HepG2 (cell line): Measurements from ENCODE around the gene NPHP1. TPM values are rescaled to one million over a fixed set of nuclear protein-coding genes. Genes with fewer than 3 reads are reported as not detected.

Experiments
- CBX5 ChIP-seq: sonication (generic); formaldehyde crosslinking; IDR thresholded peaks from 2 replicates; pipeline ENCODE4 v1.4.0; 2020; ENCODE audit warnings: missing genetic modification reagents, borderline replicate concordance
- EHMT2 ChIP-seq: fragments of 200-600 bp; sonication (generic); IDR thresholded peaks from 2 replicates; pipeline ENCODE4 v1.7.0; 2017; ENCODE audit warnings: antibody characterized with exemption, low read depth, low read length, borderline replicate concordance
- ETV5 ChIP-seq: IDR thresholded peaks from 2 replicates; pipeline ENCODE4 v1.6.1; 2018; ENCODE audit warnings: missing biosample characterization, missing genetic modification reagents, inconsistent platforms, borderline replicate concordance
- HNRNPLL ChIP-seq: fragments of 200-400 bp; formaldehyde crosslinking; IDR thresholded peaks from 2 replicates; pipeline ENCODE4 v1.6.1; 2017; ENCODE audit warnings: mild to moderate bottlenecking, low read depth, low read length; ENCODE audit not compliant: poor library complexity, severe bottlenecking
- KAT8 ChIP-seq: IDR thresholded peaks from 2 replicates; pipeline ENCODE4 v1.6.1; 2016; ENCODE audit warnings: missing genetic modification reagents, missing compliant biosample characterization
- KDM3A ChIP-seq: IDR thresholded peaks from 2 replicates; pipeline ENCODE4 v1.6.1; 2018; ENCODE audit warnings: low read depth, missing compliant biosample characterization
- MBNL3 ChIP-seq: fragments of 250-450 bp; sonication (Bioruptor Pico); conservative IDR thresholded peaks from 2 replicates; pipeline ENCODE4 v1.8.0; 2022; ENCODE audit warnings: mild to moderate bottlenecking, inconsistent platforms
- NFRKB ChIP-seq: fragments of 450-650 bp; IDR thresholded peaks from 2 replicates; pipeline ENCODE4 v1.6.1; 2017
- PRMT3 ChIP-seq: sonication (generic); formaldehyde crosslinking; IDR thresholded peaks from 2 replicates; pipeline ENCODE4 v1.8.1; 2022; ENCODE audit warnings: low read depth, mild to moderate bottlenecking, moderate library complexity, missing genetic modification reagents, borderline replicate concordance
- REL ChIP-seq: sonication (generic); formaldehyde crosslinking; conservative IDR thresholded peaks from 2 replicates; pipeline ENCODE4 v1.8.0; 2022; ENCODE audit warnings: mild to moderate bottlenecking, missing genetic modification reagents, moderate library complexity
- RFX5 ChIP-seq: IDR thresholded peaks from 2 replicates; pipeline ENCODE4 v1.6.1; 2011; ENCODE audit warnings: low read depth, low read length, improper control_type of control experiment
- SNRNP70 ChIP-seq: fragments of 200-400 bp; formaldehyde crosslinking; IDR thresholded peaks from 2 replicates; pipeline ENCODE4 v1.6.1; 2017; ENCODE audit warnings: mild to moderate bottlenecking, low read depth, low read length, moderate library complexity
- YY1 ChIP-seq: IDR thresholded peaks from 2 replicates; pipeline ENCODE4 v1.6.1; 2011; ENCODE audit warnings: low read length, low read depth, moderate library complexity, mild to moderate bottlenecking; ENCODE audit not compliant: insufficient read depth, insufficient replicate concordance
- ZBTB20 ChIP-seq: sonication (generic); formaldehyde crosslinking; IDR thresholded peaks from 2 replicates; pipeline ENCODE4 v1.8.1; 2023; ENCODE audit warnings: missing genetic modification reagents, low read depth, mild to moderate bottlenecking, borderline replicate concordance
- ZNF20 ChIP-seq: sonication (generic); formaldehyde crosslinking; IDR thresholded peaks from 2 replicates; pipeline ENCODE4 v1.4.0; 2020; ENCODE audit warnings: mild to moderate bottlenecking, moderate library complexity, missing genetic modification reagents
- ZNF251 ChIP-seq: sonication (generic); formaldehyde crosslinking; IDR thresholded peaks from 2 replicates; pipeline ENCODE4 v1.9.0; 2021; ENCODE audit warnings: mild to moderate bottlenecking, missing genetic modification reagents
- ZNF253 ChIP-seq: sonication (generic); formaldehyde crosslinking; IDR thresholded peaks from 2 replicates; pipeline ENCODE4 v1.8.0; 2022; ENCODE audit warnings: mild to moderate bottlenecking, missing genetic modification reagents, borderline replicate concordance
- ZNF274 ChIP-seq: sonication (generic); formaldehyde crosslinking; IDR thresholded peaks from 2 replicates; pipeline ENCODE4 v1.5.1; 2020; ENCODE audit warnings: mild to moderate bottlenecking, missing genetic modification reagents
- ZNF30 ChIP-seq: sonication (generic); formaldehyde crosslinking; IDR thresholded peaks from 2 replicates; pipeline ENCODE4 v1.5.0; 2020; ENCODE audit warnings: mild to moderate bottlenecking, missing genetic modification reagents
- ZNF343 ChIP-seq: sonication (generic); formaldehyde crosslinking; IDR thresholded peaks from 2 replicates; pipeline ENCODE4 v1.4.0; 2020; ENCODE audit warnings: mild to moderate bottlenecking, missing genetic modification reagents
- ZNF432 ChIP-seq: sonication (generic); formaldehyde crosslinking; IDR thresholded peaks from 2 replicates; pipeline ENCODE4 v1.5.0; 2020; ENCODE audit warnings: missing genetic modification reagents, mild to moderate bottlenecking, borderline replicate concordance
- ZNF709 ChIP-seq: sonication (generic); formaldehyde crosslinking; IDR thresholded peaks from 2 replicates; pipeline ENCODE4 v1.5.0; 2020; ENCODE audit warnings: mild to moderate bottlenecking, missing genetic modification reagents
- polyA plus RNA-seq, 8 experiments: library from polyadenylated mRNA; depleted of rRNA in 3 of 8; stranded (reverse) in 7 of 8; unstranded in 1 of 8; fragments of >200 nt; fragmentation: Illumina TruSeq in 4 of 8; extraction: Trizol in 4 of 8; gene quantifications; 2 replicates each; pipeline versions ENCODE4 v1.2.1 to v1.2.3, GENCODE V29; 2011 to 2016; ENCODE audit warnings: low read depth in 4 of 8, missing spikeins in 1 of 8, mixed read lengths in 1 of 8; ENCODE audit not compliant: insufficient read depth in 1 of 8
- total RNA-seq, 5 experiments: library from RNA; depleted of rRNA; stranded (reverse); fragments of >200 nt; fragmentation: Illumina TruSeq; extraction: Trizol; gene quantifications; 2 replicates each; pipeline ENCODE4 v1.2.3, GENCODE V29; 2016; ENCODE audit warnings: low read depth in 1 of 5
- TF ChIP-seq, protein P1 (sequence below): sonication (generic); formaldehyde crosslinking; IDR thresholded peaks from 2 replicates; pipeline ENCODE4 v1.5.0; 2020; ENCODE audit warnings: missing genetic modification reagents, mild to moderate bottlenecking, borderline replicate concordance
- TF ChIP-seq, protein P2 (sequence below): sonication (generic); formaldehyde crosslinking; IDR thresholded peaks from 2 replicates; pipeline ENCODE4 v1.4.0; 2020; ENCODE audit warnings: missing genetic modification reagents
- TF ChIP-seq, protein P3 (sequence below): sonication (generic); formaldehyde crosslinking; IDR thresholded peaks from 2 replicates; pipeline ENCODE4 v1.4.0; 2020; ENCODE audit warnings: missing genetic modification reagents

NPHP1 gene
- total and polyA plus RNA-seq, 2 of the 13 experiments (the other 11 are each of a cell fraction or from before 2014, with no cell fraction given) = 2.7 to 4.8 TPM

DNA sequence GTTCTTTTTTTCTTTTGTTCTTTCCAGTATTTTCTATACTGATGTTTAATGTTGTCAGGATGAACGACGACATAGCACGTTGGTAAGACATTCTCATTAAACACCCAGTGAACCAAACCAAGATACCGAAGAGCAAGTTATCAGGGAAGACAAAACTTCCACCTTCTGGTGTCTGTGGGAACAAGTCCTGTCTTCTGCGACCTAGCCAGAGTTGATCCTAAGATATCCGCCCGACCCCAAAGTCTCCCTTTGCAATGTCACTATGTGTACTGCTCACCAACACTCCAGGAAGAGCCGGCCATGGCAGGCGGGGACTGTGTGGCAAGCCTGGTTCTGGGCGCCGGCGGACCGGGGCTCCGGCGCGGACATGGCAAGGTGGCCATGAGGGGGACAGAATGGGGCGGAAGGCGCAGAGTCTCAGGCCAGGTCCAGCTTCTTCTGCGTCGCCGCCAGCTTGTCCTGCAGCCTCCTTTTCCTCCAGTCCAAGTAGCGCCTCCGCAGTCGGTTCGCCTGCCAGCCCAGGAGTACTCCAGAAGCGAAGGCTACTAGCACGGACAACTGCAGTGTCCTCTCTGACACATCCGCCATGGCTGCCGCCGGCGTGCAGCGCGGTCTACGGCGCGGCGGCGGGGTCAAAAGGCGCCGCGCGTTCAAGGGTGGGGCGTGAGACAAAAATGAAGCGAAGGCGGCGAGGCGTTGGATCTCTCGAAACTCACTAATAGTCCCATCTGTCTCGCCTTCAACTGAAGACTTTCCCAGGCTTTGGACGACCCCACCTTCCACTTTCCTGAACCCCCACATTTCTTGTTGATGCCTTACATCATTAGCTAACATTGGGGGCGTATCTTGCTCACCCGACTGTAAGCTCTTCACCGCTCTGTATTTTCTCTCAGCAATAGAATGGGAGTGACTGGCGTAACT lies 7.4 kb upstream of the NPHP1 start, which contains the start of gene MTLN (continued):
- TF ChIP-seq, protein P1, sequence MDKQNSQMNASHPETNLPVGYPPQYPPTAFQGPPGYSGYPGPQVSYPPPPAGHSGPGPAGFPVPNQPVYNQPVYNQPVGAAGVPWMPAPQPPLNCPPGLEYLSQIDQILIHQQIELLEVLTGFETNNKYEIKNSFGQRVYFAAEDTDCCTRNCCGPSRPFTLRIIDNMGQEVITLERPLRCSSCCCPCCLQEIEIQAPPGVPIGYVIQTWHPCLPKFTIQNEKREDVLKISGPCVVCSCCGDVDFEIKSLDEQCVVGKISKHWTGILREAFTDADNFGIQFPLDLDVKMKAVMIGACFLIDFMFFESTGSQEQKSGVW (CRISPR knock-in tag) = 0 out of 2 replicates have a peak, but pooled peaks have one; percentile 52
- TF ChIP-seq, protein P2, sequence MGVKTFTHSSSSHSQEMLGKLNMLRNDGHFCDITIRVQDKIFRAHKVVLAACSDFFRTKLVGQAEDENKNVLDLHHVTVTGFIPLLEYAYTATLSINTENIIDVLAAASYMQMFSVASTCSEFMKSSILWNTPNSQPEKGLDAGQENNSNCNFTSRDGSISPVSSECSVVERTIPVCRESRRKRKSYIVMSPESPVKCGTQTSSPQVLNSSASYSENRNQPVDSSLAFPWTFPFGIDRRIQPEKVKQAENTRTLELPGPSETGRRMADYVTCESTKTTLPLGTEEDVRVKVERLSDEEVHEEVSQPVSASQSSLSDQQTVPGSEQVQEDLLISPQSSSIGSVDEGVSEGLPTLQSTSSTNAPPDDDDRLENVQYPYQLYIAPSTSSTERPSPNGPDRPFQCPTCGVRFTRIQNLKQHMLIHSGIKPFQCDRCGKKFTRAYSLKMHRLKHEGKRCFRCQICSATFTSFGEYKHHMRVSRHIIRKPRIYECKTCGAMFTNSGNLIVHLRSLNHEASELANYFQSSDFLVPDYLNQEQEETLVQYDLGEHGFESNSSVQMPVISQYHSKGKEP (CRISPR knock-in tag) = peak; percentile 61; the same call in 1 of the 2 replicates
- TF ChIP-seq ZNF20 (CRISPR knock-in tag) (no peak), ZNF343 (CRISPR knock-in tag) (peak; percentile 63; the same call in 1 of the 2 replicates), CBX5 (CRISPR knock-in tag) (peak; percentile 92), ZNF709 (CRISPR knock-in tag) (peak; percentile 87; the same call in 1 of the 2 replicates), ZBTB20 (peak; percentile 60; the same call in 1 of the 2 replicates), KAT8 (CRISPR knock-in tag) (peak; percentile 94), ZNF30 (CRISPR knock-in tag) (peak; percentile 83; the same call in 1 of the 2 replicates), KDM3A (CRISPR knock-in tag) (peak; percentile 91; the same call in 1 of the 2 replicates), MBNL3 (CRISPR knock-in tag) (no peak), HNRNPLL (peak; percentile 66), ZNF253 (peak; percentile 79; the same call in 1 of the 2 replicates), PRMT3 (CRISPR knock-in tag) (no peak), RFX5 (no peak), ZNF432 (CRISPR knock-in tag) (no peak), ETV5 (peak; percentile 48; the same call in 1 of the 2 replicates), ZNF274 (CRISPR knock-in tag) (peak; percentile 92; the same call in 1 of the 2 replicates), EHMT2 (peak; percentile 93; the same call in 1 of the 2 replicates), REL (CRISPR knock-in tag) (0 out of 2 replicates have a peak, but pooled peaks have one; percentile 27), YY1 (peak; percentile 97), SNRNP70 (no peak), ZNF251 (CRISPR knock-in tag) (no peak), NFRKB (no peak)
- TF ChIP-seq, protein P3, sequence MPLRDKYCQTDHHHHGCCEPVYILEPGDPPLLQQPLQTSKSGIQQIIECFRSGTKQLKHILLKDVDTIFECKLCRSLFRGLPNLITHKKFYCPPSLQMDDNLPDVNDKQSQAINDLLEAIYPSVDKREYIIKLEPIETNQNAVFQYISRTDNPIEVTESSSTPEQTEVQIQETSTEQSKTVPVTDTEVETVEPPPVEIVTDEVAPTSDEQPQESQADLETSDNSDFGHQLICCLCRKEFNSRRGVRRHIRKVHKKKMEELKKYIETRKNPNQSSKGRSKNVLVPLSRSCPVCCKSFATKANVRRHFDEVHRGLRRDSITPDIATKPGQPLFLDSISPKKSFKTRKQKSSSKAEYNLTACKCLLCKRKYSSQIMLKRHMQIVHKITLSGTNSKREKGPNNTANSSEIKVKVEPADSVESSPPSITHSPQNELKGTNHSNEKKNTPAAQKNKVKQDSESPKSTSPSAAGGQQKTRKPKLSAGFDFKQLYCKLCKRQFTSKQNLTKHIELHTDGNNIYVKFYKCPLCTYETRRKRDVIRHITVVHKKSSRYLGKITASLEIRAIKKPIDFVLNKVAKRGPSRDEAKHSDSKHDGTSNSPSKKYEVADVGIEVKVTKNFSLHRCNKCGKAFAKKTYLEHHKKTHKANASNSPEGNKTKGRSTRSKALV = 0 out of 2 replicates have a peak, but pooled peaks have one; percentile 68
